ENCODE results near the gene NHLH2. TPM values are rescaled to one million over a fixed set of nuclear protein-coding genes. Genes with fewer than 3 reads are reported as not detected.

The NHLH2 gene
- total RNA-seq, 1 experiment from 2014 or later: not detected

GRCh38 chr1:115807723-115808122, 33.2 kb downstream of the NHLH2 start:
- H3K4me1 ChIP-seq (ENCODE audit: low read length): peaks cover 4% of the 10 kb centered on the region; the same call in 1 of the 2 replicates
- no peaks in the 10 kb centered on the region for H3K9me2 ChIP-seq (replicated peaks; ENCODE audit: insufficient read depth, low read length)
- H3K9me3 ChIP-seq (ENCODE audit: low read length): no peaks in the 10 kb centered on the region
- no peaks in the 10 kb centered on the region for H3K27me3 ChIP-seq (ENCODE audit: low read length)
- H3K36me3 ChIP-seq (ENCODE audit: insufficient read depth, low read length): no peaks in the 10 kb centered on the region
- no peak overlapping the region for H3K27ac ChIP-seq (ENCODE audit: low read length)
- peak; percentile 86 for DNase-seq
- no peak overlapping the region for H3K4me2 ChIP-seq (ENCODE audit: low read depth, low read length, poor library complexity, severe bottlenecking)
- H3K9ac ChIP-seq (ENCODE audit: low read length): no peak overlapping the region
- H3K4me3 ChIP-seq (ENCODE audit: low read length): no peak overlapping the region
- H2AFZ ChIP-seq (ENCODE audit: low read length): no peak overlapping the region
- no peaks in the 10 kb centered on the region for H3K79me2 ChIP-seq (ENCODE audit: low read length)
- H4K20me1 ChIP-seq (ENCODE audit: insufficient read depth, low read depth, low read length): no peaks in the 10 kb centered on the region

- H3K4me2 ChIP-seq (ENCODE audit: low read depth, low read length, poor library complexity, severe bottlenecking): no peak overlapping the region
- H3K4me1 ChIP-seq (ENCODE audit: low read length): peaks cover 4% of the 10 kb centered on the region; the same call in 1 of the 2 replicates
- no peak overlapping the region for H3K4me3 ChIP-seq (ENCODE audit: low read length)
- no peak for DNase-seq
- no peaks in the 10 kb centered on the region for H3K79me2 ChIP-seq (ENCODE audit: low read length)
- H3K27me3 ChIP-seq (ENCODE audit: low read length): no peaks in the 10 kb centered on the region
- H3K9me2 ChIP-seq (replicated peaks; ENCODE audit: insufficient read depth, low read length): no peaks in the 10 kb centered on the region
- H3K36me3 ChIP-seq (ENCODE audit: insufficient read depth, low read length): no peaks in the 10 kb centered on the region
- H4K20me1 ChIP-seq (ENCODE audit: insufficient read depth, low read depth, low read length): no peaks in the 10 kb centered on the region
- no peak overlapping the region for H3K9ac ChIP-seq (ENCODE audit: low read length)
- H3K27ac ChIP-seq (ENCODE audit: low read length): no peak overlapping the region
- no peaks in the 10 kb centered on the region for H3K9me3 ChIP-seq (ENCODE audit: low read length)
- no peak overlapping the region for H2AFZ ChIP-seq (ENCODE audit: low read length)
Measured at GRCh38 chr1:115805597-115805996, 35.3 kb downstream of the NHLH2 start.

DNA sequence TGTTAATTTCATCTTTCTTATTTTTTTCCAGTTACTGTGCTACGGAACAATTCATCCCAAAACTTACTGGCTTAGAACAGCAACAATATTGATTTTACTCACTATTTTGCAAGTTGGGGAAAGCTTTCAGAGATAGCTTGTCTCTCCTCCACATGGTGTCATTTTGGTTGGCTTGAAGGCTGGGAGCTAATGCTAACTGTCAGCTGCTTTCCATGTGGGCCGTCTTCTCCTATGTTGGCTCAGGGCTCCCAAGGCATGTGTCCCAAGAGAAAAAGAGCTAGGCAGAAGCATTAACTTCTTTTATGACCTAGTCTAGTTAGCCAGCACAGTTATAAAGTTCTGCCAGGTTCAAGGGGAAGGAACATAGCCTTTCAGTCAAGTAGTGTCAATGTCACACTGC, 38.5 kb downstream of the NHLH2 start:
- Histone ChIP-seq H3K4me1 (ENCODE audit: low read length) (peaks cover 4% of the 10 kb centered on the region; the same call in 1 of the 2 replicates), H3K9ac (ENCODE audit: low read length) (no peak overlapping the region), H2AFZ (ENCODE audit: low read length) (no peak overlapping the region), H3K36me3 (ENCODE audit: insufficient read depth, low read length) (no peaks in the 10 kb centered on the region), H3K79me2 (ENCODE audit: low read length) (no peaks in the 10 kb centered on the region), H3K27me3 (ENCODE audit: low read length) (no peaks in the 10 kb centered on the region), H3K4me3 (ENCODE audit: low read length) (no peak overlapping the region), H4K20me1 (ENCODE audit: insufficient read depth, low read depth, low read length) (no peaks in the 10 kb centered on the region), H3K9me2 (replicated peaks; ENCODE audit: insufficient read depth, low read length) (no peaks in the 10 kb centered on the region), H3K27ac (ENCODE audit: low read length) (no peak overlapping the region), H3K4me2 (ENCODE audit: low read depth, low read length, poor library complexity, severe bottlenecking) (no peak overlapping the region), H3K9me3 (ENCODE audit: low read length) (no peaks in the 10 kb centered on the region)
- DNase-seq: no peak

GRCh38 chr1:115797486-115797885, 43.4 kb downstream of the NHLH2 start:
- no peak overlapping the region for H3K9ac ChIP-seq (ENCODE audit: low read length)
- no peaks in the 10 kb centered on the region for H3K4me1 ChIP-seq (ENCODE audit: low read length)
- H3K27ac ChIP-seq (ENCODE audit: low read length): no peak overlapping the region
- no peaks in the 10 kb centered on the region for H3K27me3 ChIP-seq (ENCODE audit: low read length)
- H3K9me3 ChIP-seq (ENCODE audit: low read length): no peaks in the 10 kb centered on the region
- DNase-seq: no peak
- H3K4me3 ChIP-seq (ENCODE audit: low read length): no peak overlapping the region
- no peak overlapping the region for H2AFZ ChIP-seq (ENCODE audit: low read length)
- no peaks in the 10 kb centered on the region for H3K9me2 ChIP-seq (replicated peaks; ENCODE audit: insufficient read depth, low read length)
- no peak overlapping the region for H3K4me2 ChIP-seq (ENCODE audit: low read depth, low read length, poor library complexity, severe bottlenecking)
- H3K79me2 ChIP-seq (ENCODE audit: low read length): no peaks in the 10 kb centered on the region
- H3K36me3 ChIP-seq (ENCODE audit: insufficient read depth, low read length): no peaks in the 10 kb centered on the region
- H4K20me1 ChIP-seq (ENCODE audit: insufficient read depth, low read depth, low read length): no peaks in the 10 kb centered on the region

- Histone ChIP-seq H3K36me3 (ENCODE audit: insufficient read depth, low read length) (no peaks in the 10 kb centered on the region), H3K4me1 (ENCODE audit: low read length) (no peaks in the 10 kb centered on the region), H3K9ac (ENCODE audit: low read length) (no peak overlapping the region), H2AFZ (ENCODE audit: low read length) (no peak overlapping the region), H3K27ac (ENCODE audit: low read length) (no peak overlapping the region), H3K79me2 (ENCODE audit: low read length) (no peaks in the 10 kb centered on the region), H4K20me1 (ENCODE audit: insufficient read depth, low read depth, low read length) (no peaks in the 10 kb centered on the region), H3K4me3 (ENCODE audit: low read length) (no peak overlapping the region), H3K27me3 (ENCODE audit: low read length) (no peaks in the 10 kb centered on the region), H3K4me2 (ENCODE audit: low read depth, low read length, poor library complexity, severe bottlenecking) (no peak overlapping the region), H3K9me3 (ENCODE audit: low read length) (no peaks in the 10 kb centered on the region), H3K9me2 (replicated peaks; ENCODE audit: insufficient read depth, low read length) (no peaks in the 10 kb centered on the region)
- DNase-seq: no peak
Measured at GRCh38 chr1:115796897-115797296, 44.0 kb downstream of the NHLH2 start.

- H2AFZ ChIP-seq (ENCODE audit: low read length): no peak overlapping the region
- no peak overlapping the region for H3K4me2 ChIP-seq (ENCODE audit: low read depth, low read length, poor library complexity, severe bottlenecking)
- H3K79me2 ChIP-seq (ENCODE audit: low read length): no peaks in the 10 kb centered on the region
- H3K27me3 ChIP-seq (ENCODE audit: low read length): no peaks in the 10 kb centered on the region
- DNase-seq: no peak
- no peaks in the 10 kb centered on the region for H3K36me3 ChIP-seq (ENCODE audit: insufficient read depth, low read length)
- no peaks in the 10 kb centered on the region for H4K20me1 ChIP-seq (ENCODE audit: insufficient read depth, low read depth, low read length)
- H3K4me3 ChIP-seq (ENCODE audit: low read length): no peak overlapping the region
- no peaks in the 10 kb centered on the region for H3K9me2 ChIP-seq (replicated peaks; ENCODE audit: insufficient read depth, low read length)
- no peaks in the 10 kb centered on the region for H3K4me1 ChIP-seq (ENCODE audit: low read length)
- H3K9me3 ChIP-seq (ENCODE audit: low read length): no peaks in the 10 kb centered on the region
- no peak overlapping the region for H3K27ac ChIP-seq (ENCODE audit: low read length)
- no peak overlapping the region for H3K9ac ChIP-seq (ENCODE audit: low read length)
Measured at GRCh38 chr1:115796036-115796435, 44.9 kb downstream of the NHLH2 start.

GRCh38 chr1:115794976-115795639, 45.8 kb downstream of the NHLH2 start:
- H3K4me2 ChIP-seq (ENCODE audit: low read depth, low read length, poor library complexity, severe bottlenecking): no peak overlapping the region
- DNase-seq: no peak
- no peaks in the 10 kb centered on the region for H3K9me3 ChIP-seq (ENCODE audit: low read length)
- no peaks in the 10 kb centered on the region for H3K36me3 ChIP-seq (ENCODE audit: insufficient read depth, low read length)
- H3K4me3 ChIP-seq (ENCODE audit: low read length): no peak overlapping the region
- H2AFZ ChIP-seq (ENCODE audit: low read length): no peak overlapping the region
- no peaks in the 10 kb centered on the region for H3K27me3 ChIP-seq (ENCODE audit: low read length)
- no peaks in the 10 kb centered on the region for H3K4me1 ChIP-seq (ENCODE audit: low read length)
- H3K9me2 ChIP-seq (replicated peaks; ENCODE audit: insufficient read depth, low read length): no peaks in the 10 kb centered on the region
- no peaks in the 10 kb centered on the region for H4K20me1 ChIP-seq (ENCODE audit: insufficient read depth, low read depth, low read length)
- no peak overlapping the region for H3K27ac ChIP-seq (ENCODE audit: low read length)
- no peaks in the 10 kb centered on the region for H3K79me2 ChIP-seq (ENCODE audit: low read length)
- no peak overlapping the region for H3K9ac ChIP-seq (ENCODE audit: low read length)

GRCh38 chr1:115793162-115793561, 47.8 kb downstream of the NHLH2 start:
- Histone ChIP-seq H3K27ac (ENCODE audit: low read length) (no peak overlapping the region), H3K4me2 (ENCODE audit: low read depth, low read length, poor library complexity, severe bottlenecking) (no peak overlapping the region), H3K79me2 (ENCODE audit: low read length) (no peaks in the 10 kb centered on the region), H3K4me1 (ENCODE audit: low read length) (no peaks in the 10 kb centered on the region), H3K4me3 (ENCODE audit: low read length) (no peak overlapping the region), H3K9ac (ENCODE audit: low read length) (no peak overlapping the region), H3K9me3 (ENCODE audit: low read length) (no peaks in the 10 kb centered on the region), H2AFZ (ENCODE audit: low read length) (no peak overlapping the region), H3K36me3 (ENCODE audit: insufficient read depth, low read length) (no peaks in the 10 kb centered on the region), H3K9me2 (replicated peaks; ENCODE audit: insufficient read depth, low read length) (no peaks in the 10 kb centered on the region), H3K27me3 (ENCODE audit: low read length) (no peaks in the 10 kb centered on the region), H4K20me1 (ENCODE audit: insufficient read depth, low read depth, low read length) (no peaks in the 10 kb centered on the region)
- no peak for DNase-seq

All from Karpas-422 (cell line).